Measurements from ENCODE around the gene NOP53. TPM values are rescaled to one million over a fixed set of nuclear protein-coding genes. Genes with fewer than 3 reads are reported as not detected.

NOP53 gene
- total and polyA plus RNA-seq, 2 of the 8 experiments (the other 6 are each of a cell fraction or from before 2014, with no cell fraction given), result 107 to 245 TPM

GRCh38 chr19:47700934-47701716 is 44.2 kb upstream of the NOP53 start (continued):
- TF ChIP-seq SRF (IDR thresholded peaks at IDR 0.05; ENCODE audit: low read depth, low read length) (no peak), TAF1 (IDR thresholded peaks at IDR 0.05; ENCODE audit: low read depth, low read length) (no peak), TCF12 (IDR thresholded peaks at IDR 0.05; ENCODE audit: low read depth, low read length) (no peak)
